Natural killer cell (primary cell): ENCODE measurements around the gene CTXND2. TPM values are rescaled to one million over a fixed set of nuclear protein-coding genes. Genes with fewer than 3 reads are reported as not detected.

Source experiments
- ATAC-seq, 3 donors: fragments of 150-1000 bp in 2 of 3; fragments of 200-7000 bp in 1 of 3; cut with Tn5 transposase; 1 replicate in 1 of 3; 2 replicates in 2 of 3; pipeline ENCODE4 v1.10.0; 2021; ENCODE audit warnings: mild to moderate bottlenecking in 2 of 3, moderate library complexity in 2 of 3
- DNase-seq, 2 donors: peaks; one replicate each; pipeline versions ENCODE4 v3.0.0 to v3.0.0-alpha.2; 2013 to 2021; ENCODE audit warnings: mixed read lengths in 1 of 2
- H3K27ac ChIP-seq: one replicate; pipeline ENCODE4 v1.5.1; 2013; ENCODE audit warnings: mild to moderate bottlenecking, low read length
- H3K27me3 ChIP-seq: one replicate; pipeline ENCODE4 v1.6.1; 2013; ENCODE audit warnings: low read length; ENCODE audit not compliant: control insufficient read depth, insufficient read depth
- H3K36me3 ChIP-seq: one replicate; pipeline ENCODE4 v1.6.1; 2013; ENCODE audit warnings: low read length; ENCODE audit not compliant: control insufficient read depth, insufficient read depth
- H3K4me1 ChIP-seq: one replicate; pipeline ENCODE4 v1.6.1; 2013; ENCODE audit warnings: low read length; ENCODE audit not compliant: control insufficient read depth, insufficient read depth
- H3K4me3 ChIP-seq: one replicate; pipeline ENCODE4 v1.5.1; 2013; ENCODE audit warnings: low read length
- H3K9me3 ChIP-seq: one replicate; pipeline ENCODE4 v1.6.1; 2013; ENCODE audit warnings: low read length; ENCODE audit not compliant: control insufficient read depth, insufficient read depth
- H3K27ac Mint-ChIP-seq, 2 donors: one replicate each; pipeline ENCODE4 v1.8.0; 2022; ENCODE audit warnings: mild to moderate bottlenecking in 2 of 2, mixed read lengths in 2 of 2, moderate library complexity in 1 of 2
- H3K27me3 Mint-ChIP-seq, 2 donors: one replicate each; pipeline ENCODE4 v1.8.0; 2022; ENCODE audit warnings: low read depth in 2 of 2, mixed read lengths in 2 of 2
- H3K36me3 Mint-ChIP-seq: one replicate; pipeline ENCODE4 v1.8.0; 2022; ENCODE audit warnings: mixed read lengths
- H3K4me1 Mint-ChIP-seq, 2 donors: one replicate each; pipeline ENCODE4 v1.8.0; 2022; ENCODE audit warnings: mixed read lengths in 2 of 2
- H3K4me3 Mint-ChIP-seq: one replicate; pipeline ENCODE4 v1.8.0; 2022; ENCODE audit warnings: mild to moderate bottlenecking, moderate library complexity, mixed read lengths
- H3K9me3 Mint-ChIP-seq, 2 donors: one replicate each; pipeline ENCODE4 v1.8.0; 2022; ENCODE audit warnings: mixed read lengths in 2 of 2
- CTCF ChIP-seq: fragments of 200-600 bp; IDR thresholded peaks from one replicate; pipeline ENCODE4 v1.8.0; 2022; ENCODE audit warnings: antibody characterized with exemption
- WGBS: methylation state at CpG from one replicate; pipeline ENCODE4 v1.1.7; 2013; ENCODE audit warnings: missing lambda C conversion rate; ENCODE audit not compliant: insufficient coverage; 5-methylcytosine and 5-hydroxymethylcytosine counted together
- intact Hi-C: fragments of 100-400 bp; cut with micrococcal nuclease; formaldehyde crosslinking; loops from one replicate; pipeline ENCODE4 v1.14.2; 2022
- total RNA-seq, 4 donors: library from RNA; stranded (reverse); fragments of 120-200 nt in 1 of 4; gene quantifications; one replicate each; pipeline versions ENCODE4 v1.2.3 to v1.2.4, GENCODE V29; 2013 to 2022

Gene CTXND2
- total RNA-seq, 3 donors from 2014 or later (not counting 1 experiment from before 2014, with no cell fraction given), result not detected

- H3K4me1 ChIP-seq, result no peaks in the 10 kb centered on the region
- Mint-ChIP-seq H3K4me1 (no peaks in the 10 kb centered on the region), H3K27ac (peak overlapping the region in 1 of 2 donors; percentile 43), H3K27me3 (no peaks in the 10 kb centered on the region), H3K9me3 (no peaks in the 10 kb centered on the region), H3K4me3 (no peak overlapping the region), H3K36me3 (peaks cover 34% of the 10 kb centered on the region)
- H3K27ac ChIP-seq, result no peak overlapping the region
- no peak overlapping the region for H3K4me3 ChIP-seq
- ATAC-seq, result no peak
- intact Hi-C loops, result no loop called here
- no peak for TF ChIP-seq CTCF
- no peak for DNase-seq
- H3K9me3 ChIP-seq, result no peaks in the 10 kb centered on the region
- H3K27me3 ChIP-seq, result no peaks in the 10 kb centered on the region
- peaks cover 83% of the 10 kb centered on the region for H3K36me3 ChIP-seq
- 94% methylated on average over 4 of the region's 5 CpGs for WGBS
These were observed 57.9 kb downstream of the CTXND2 start for GRCh38 chr1:150944856-150945255.

- no peaks in the 10 kb centered on the region for H3K27me3 ChIP-seq
- no peaks in the 10 kb centered on the region for H3K9me3 Mint-ChIP-seq
- H3K36me3 ChIP-seq, result peaks cover 60% of the 10 kb centered on the region
- peak overlapping the region in 1 of 2 donors; percentile 31 for H3K27ac Mint-ChIP-seq
- no peaks in the 10 kb centered on the region for H3K27me3 Mint-ChIP-seq
- H3K9me3 ChIP-seq, result no peaks in the 10 kb centered on the region
- no peak overlapping the region for H3K4me3 Mint-ChIP-seq
- no peak overlapping the region for H3K27ac ChIP-seq
- ATAC-seq (no peak), DNase-seq (no peak)
- no peaks in the 10 kb centered on the region for H3K4me1 Mint-ChIP-seq
- intact Hi-C loops, result no loop called here
- WGBS, result 100% methylated on average over 2 of the region's 3 CpGs
- no peak overlapping the region for H3K4me3 ChIP-seq
- H3K36me3 Mint-ChIP-seq, result peaks cover 28% of the 10 kb centered on the region
- H3K4me1 ChIP-seq, result no peaks in the 10 kb centered on the region
- TF ChIP-seq CTCF, result no peak
These were observed 67.8 kb downstream of the CTXND2 start for GRCh38 chr1:150954708-150955107.

GRCh38 chr1:150955280-150955679, 68.3 kb downstream of the CTXND2 start:
- H3K36me3 ChIP-seq, result peaks cover 61% of the 10 kb centered on the region
- H3K4me3 ChIP-seq, result no peak overlapping the region
- H3K9me3 Mint-ChIP-seq, result no peaks in the 10 kb centered on the region
- H3K27ac ChIP-seq, result no peak overlapping the region
- H3K27ac Mint-ChIP-seq, result peak overlapping the region in 1 of 2 donors; percentile 18
- intact Hi-C loops, result no loop called here
- no peak overlapping the region for H3K4me3 Mint-ChIP-seq
- H3K4me1 ChIP-seq, result no peaks in the 10 kb centered on the region
- peaks cover 24% of the 10 kb centered on the region for H3K36me3 Mint-ChIP-seq
- ATAC-seq, result no peak
- no peak for TF ChIP-seq CTCF
- no peak for DNase-seq
- H3K4me1 Mint-ChIP-seq, result no peaks in the 10 kb centered on the region
- no peaks in the 10 kb centered on the region for H3K9me3 ChIP-seq
- H3K27me3 Mint-ChIP-seq, result no peaks in the 10 kb centered on the region
- H3K27me3 ChIP-seq, result no peaks in the 10 kb centered on the region

GRCh38 chr1:150957666-150958065, 70.7 kb downstream of the CTXND2 start:
- WGBS, result 99% methylated on average over 11 of the region's 11 CpGs
- TF ChIP-seq CTCF, result no peak
- intact Hi-C loops, result no loop called here
- no peaks in the 10 kb centered on the region for H3K4me1 Mint-ChIP-seq
- ATAC-seq (no peak), DNase-seq (no peak)
- no peaks in the 10 kb centered on the region for H3K9me3 ChIP-seq
- no peaks in the 10 kb centered on the region for H3K9me3 Mint-ChIP-seq
- H3K4me3 ChIP-seq, result no peak overlapping the region
- peaks cover 62% of the 10 kb centered on the region for H3K36me3 ChIP-seq
- no peaks in the 10 kb centered on the region for H3K4me1 ChIP-seq
- H3K4me3 Mint-ChIP-seq, result no peak overlapping the region
- no peak overlapping the region for H3K27ac Mint-ChIP-seq
- H3K27me3 Mint-ChIP-seq, result no peaks in the 10 kb centered on the region
- H3K36me3 Mint-ChIP-seq, result peaks cover 16% of the 10 kb centered on the region
- no peaks in the 10 kb centered on the region for H3K27me3 ChIP-seq
- no peak overlapping the region for H3K27ac ChIP-seq
